CD14-positive monocyte (primary cell): ENCODE results near the gene BMP7. TPM values are rescaled to one million over a fixed set of nuclear protein-coding genes. Genes with fewer than 3 reads are reported as not detected.

Experiments
- DNase-seq, 3 donors: peaks; one replicate each; pipeline ENCODE4 v3.0.0-alpha.2; 2011 to 2022
- H2AFZ ChIP-seq: 2 replicates; pipeline ENCODE4 v1.6.0; 2012; ENCODE audit warnings: mild to moderate bottlenecking, low read depth, low read length, inconsistent platforms; ENCODE audit not compliant: insufficient read depth, poor library complexity, severe bottlenecking
- H3K27ac ChIP-seq, 2 donors: 1 replicate in 1 of 2; 2 replicates in 1 of 2; pipeline ENCODE4 v1.5.1; 2012 to 2013; ENCODE audit warnings: low read length in 2 of 2, control low read depth in 1 of 2, inconsistent platforms in 1 of 2, low read depth in 1 of 2, mild to moderate bottlenecking in 1 of 2
- H3K27me3 ChIP-seq, 2 donors: one replicate each; pipeline versions ENCODE4 v1.6.0 to v1.6.1; 2011 to 2013; ENCODE audit warnings: low read length in 2 of 2; ENCODE audit not compliant: control insufficient read depth in 2 of 2, insufficient read depth in 2 of 2
- H3K36me3 ChIP-seq, 2 donors: replicated peaks in 1 of 2; 1 replicate in 1 of 2; 2 replicates in 1 of 2; pipeline versions ENCODE4 v1.5.1 to v1.6.1; 2012 to 2013; ENCODE audit warnings: low read length in 2 of 2, control low read depth in 1 of 2, inconsistent platforms in 1 of 2, mild to moderate bottlenecking in 1 of 2; ENCODE audit not compliant: insufficient read depth in 2 of 2, control insufficient read depth in 1 of 2
- H3K4me1 ChIP-seq, 2 donors: 1 replicate in 1 of 2; 2 replicates in 1 of 2; pipeline versions ENCODE4 v1.5.1 to v1.6.1; 2012 to 2013; ENCODE audit warnings: low read length in 2 of 2, control low read depth in 1 of 2, inconsistent platforms in 1 of 2, mild to moderate bottlenecking in 1 of 2, moderate library complexity in 1 of 2; ENCODE audit not compliant: insufficient read depth in 2 of 2, control insufficient read depth in 1 of 2
- H3K4me2 ChIP-seq: replicated peaks from 2 replicates; pipeline ENCODE3; 2012; ENCODE audit warnings: low read length, moderate library complexity, mild to moderate bottlenecking; ENCODE audit not compliant: poor library complexity, severe bottlenecking; ENCODE audit errors: extremely low read depth
- H3K4me3 ChIP-seq, 3 experiments: fragments of 200-600 bp in 1 of 3; sonication (generic) in 1 of 3; replicated peaks in 1 of 3; 1 replicate in 2 of 3; 2 replicates in 1 of 3; pipeline ENCODE4 v1.5.1; 2011 to 2013; ENCODE audit warnings: low read length in 3 of 3, mild to moderate bottlenecking in 3 of 3, control low read depth in 2 of 3, low read depth in 2 of 3, inconsistent platforms in 1 of 3, moderate library complexity in 1 of 3
- H3K79me2 ChIP-seq: 2 replicates; pipeline ENCODE4 v1.6.0; 2012; ENCODE audit warnings: mild to moderate bottlenecking, control low read depth, inconsistent platforms, low read length, moderate library complexity; ENCODE audit not compliant: insufficient read depth
- H3K9ac ChIP-seq: 2 replicates; pipeline ENCODE4 v1.6.0; 2017; ENCODE audit warnings: low read length, mild to moderate bottlenecking; ENCODE audit not compliant: insufficient read depth, poor library complexity, severe bottlenecking
- H3K9me3 ChIP-seq, 2 donors: replicated peaks in 1 of 2; 1 replicate in 1 of 2; 2 replicates in 1 of 2; pipeline versions ENCODE4 v1.5.1 to v1.6.1; 2012 to 2013; ENCODE audit warnings: low read length in 2 of 2, control low read depth in 1 of 2; ENCODE audit not compliant: control insufficient read depth in 1 of 2, insufficient read depth in 1 of 2
- H4K20me1 ChIP-seq: 2 replicates; pipeline ENCODE4 v1.6.0; 2012; ENCODE audit warnings: mild to moderate bottlenecking, low read length, control low read depth, moderate library complexity; ENCODE audit not compliant: insufficient read depth
- H3K27ac Mint-ChIP-seq, 7 donors: one replicate each; pipeline ENCODE4 v1.8.0; 2020; ENCODE audit warnings: mild to moderate bottlenecking in 7 of 7, mixed read lengths in 7 of 7, moderate library complexity in 6 of 7, inconsistent platforms in 2 of 7
- H3K27me3 Mint-ChIP-seq, 3 donors: one replicate each; pipeline ENCODE4 v1.8.0; 2021 to 2022; ENCODE audit warnings: low read depth in 3 of 3, mild to moderate bottlenecking in 3 of 3, mixed read lengths in 3 of 3, moderate library complexity in 3 of 3, inconsistent platforms in 1 of 3
- H3K36me3 Mint-ChIP-seq, 2 donors: one replicate each; pipeline ENCODE4 v1.8.0; 2020; ENCODE audit warnings: mixed read lengths in 2 of 2, inconsistent platforms in 1 of 2, mild to moderate bottlenecking in 1 of 2
- H3K4me1 Mint-ChIP-seq: one replicate; pipeline ENCODE4 v1.8.0; 2020; ENCODE audit warnings: mild to moderate bottlenecking, mixed read lengths
- H3K4me3 Mint-ChIP-seq, 2 donors: one replicate each; pipeline ENCODE4 v1.8.0; 2020; ENCODE audit warnings: mild to moderate bottlenecking in 2 of 2, mixed read lengths in 2 of 2, moderate library complexity in 1 of 2
- H3K9me3 Mint-ChIP-seq, 7 donors: one replicate each; pipeline ENCODE4 v1.8.0; 2020 to 2022; ENCODE audit warnings: mixed read lengths in 7 of 7, mild to moderate bottlenecking in 6 of 7, moderate library complexity in 6 of 7, inconsistent platforms in 2 of 7
- WGBS: methylation state at CpG from one replicate; pipeline ENCODE4 v1.1.5; 2013; ENCODE audit warnings: missing lambda C conversion rate; ENCODE audit not compliant: insufficient coverage; 5-methylcytosine and 5-hydroxymethylcytosine counted together
- intact Hi-C, 2 donors: fragments of 100-400 bp; cut with micrococcal nuclease; formaldehyde crosslinking; loops; one replicate each; pipeline versions ENCODE4 v1.15.0 to v1.15.1; 2023
- polyA plus RNA-seq, 3 donors: library from polyadenylated mRNA; depleted of rRNA in 1 of 3; unstranded in 2 of 3; stranded (reverse) in 1 of 3; fragments of 300-500 nt in 2 of 3; fragments of >200 nt in 1 of 3; fragmentation: Illumina TruSeq in 2 of 3; gene quantifications; 1 replicate in 2 of 3; 2 replicates in 1 of 3; pipeline ENCODE4 v1.2.3, GENCODE V29; 2012 to 2021
- TF ChIP-seq, protein P1 (sequence below): fragments of 200-600 bp; IDR thresholded peaks from one replicate; pipeline ENCODE4 v1.8.0; 2022; ENCODE audit warnings: antibody characterized with exemption, mild to moderate bottlenecking

Gene BMP7
- polyA plus RNA-seq, 3 donors, result not detected

DNA sequence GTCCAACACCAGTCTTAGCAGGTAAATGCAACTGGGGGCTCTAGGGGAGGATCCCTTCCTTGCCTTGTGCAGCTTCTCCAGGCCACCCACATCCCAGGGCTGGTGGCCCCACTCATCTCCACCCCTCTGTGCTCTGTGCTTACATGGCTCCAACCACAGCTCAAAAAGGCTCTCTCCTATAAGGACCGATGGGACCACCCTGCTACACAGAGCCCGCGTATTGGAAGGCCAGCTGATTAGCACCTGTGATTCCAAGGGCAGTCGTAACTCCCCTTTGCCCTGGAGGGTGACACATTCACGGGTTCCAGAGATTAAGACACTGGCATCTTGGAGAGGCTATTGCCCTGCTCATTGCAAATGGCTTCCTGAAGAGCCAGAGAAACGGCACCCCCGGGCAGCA is 84.8 kb downstream of the BMP7 start:
- H3K4me3 ChIP-seq, result no peak overlapping the region
- no peaks in the 10 kb centered on the region for H3K4me1 Mint-ChIP-seq
- TF ChIP-seq, protein P1, sequence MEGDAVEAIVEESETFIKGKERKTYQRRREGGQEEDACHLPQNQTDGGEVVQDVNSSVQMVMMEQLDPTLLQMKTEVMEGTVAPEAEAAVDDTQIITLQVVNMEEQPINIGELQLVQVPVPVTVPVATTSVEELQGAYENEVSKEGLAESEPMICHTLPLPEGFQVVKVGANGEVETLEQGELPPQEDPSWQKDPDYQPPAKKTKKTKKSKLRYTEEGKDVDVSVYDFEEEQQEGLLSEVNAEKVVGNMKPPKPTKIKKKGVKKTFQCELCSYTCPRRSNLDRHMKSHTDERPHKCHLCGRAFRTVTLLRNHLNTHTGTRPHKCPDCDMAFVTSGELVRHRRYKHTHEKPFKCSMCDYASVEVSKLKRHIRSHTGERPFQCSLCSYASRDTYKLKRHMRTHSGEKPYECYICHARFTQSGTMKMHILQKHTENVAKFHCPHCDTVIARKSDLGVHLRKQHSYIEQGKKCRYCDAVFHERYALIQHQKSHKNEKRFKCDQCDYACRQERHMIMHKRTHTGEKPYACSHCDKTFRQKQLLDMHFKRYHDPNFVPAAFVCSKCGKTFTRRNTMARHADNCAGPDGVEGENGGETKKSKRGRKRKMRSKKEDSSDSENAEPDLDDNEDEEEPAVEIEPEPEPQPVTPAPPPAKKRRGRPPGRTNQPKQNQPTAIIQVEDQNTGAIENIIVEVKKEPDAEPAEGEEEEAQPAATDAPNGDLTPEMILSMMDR, result no peak
- no peaks in the 10 kb centered on the region for H4K20me1 ChIP-seq
- 54% methylated on average over 6 of the region's 7 CpGs for WGBS
- no peaks in the 10 kb centered on the region for H3K36me3 ChIP-seq
- H3K36me3 Mint-ChIP-seq, result no peaks in the 10 kb centered on the region
- H3K9me3 Mint-ChIP-seq, result peaks cover 0 to 6% (median 0%) of the 10 kb centered on the region in 7 donors
- no peak overlapping the region for H3K4me2 ChIP-seq
- no peaks in the 10 kb centered on the region for H3K4me1 ChIP-seq
- no peak overlapping the region for H3K4me3 Mint-ChIP-seq
- H3K27ac ChIP-seq, result no peak overlapping the region
- DNase-seq, result no peak
- H3K9ac ChIP-seq, result no peak overlapping the region
- H3K27ac Mint-ChIP-seq, result no peak overlapping the region
- H3K27me3 Mint-ChIP-seq, result peaks cover 13 to 23% (median 13%) of the 10 kb centered on the region in 3 donors
- intact Hi-C loops, result no loop called here
- no peaks in the 10 kb centered on the region for H3K9me3 ChIP-seq
- H3K27me3 ChIP-seq, result no peaks in the 10 kb centered on the region
- no peak overlapping the region for H2AFZ ChIP-seq
- H3K79me2 ChIP-seq, result no peaks in the 10 kb centered on the region

DNA sequence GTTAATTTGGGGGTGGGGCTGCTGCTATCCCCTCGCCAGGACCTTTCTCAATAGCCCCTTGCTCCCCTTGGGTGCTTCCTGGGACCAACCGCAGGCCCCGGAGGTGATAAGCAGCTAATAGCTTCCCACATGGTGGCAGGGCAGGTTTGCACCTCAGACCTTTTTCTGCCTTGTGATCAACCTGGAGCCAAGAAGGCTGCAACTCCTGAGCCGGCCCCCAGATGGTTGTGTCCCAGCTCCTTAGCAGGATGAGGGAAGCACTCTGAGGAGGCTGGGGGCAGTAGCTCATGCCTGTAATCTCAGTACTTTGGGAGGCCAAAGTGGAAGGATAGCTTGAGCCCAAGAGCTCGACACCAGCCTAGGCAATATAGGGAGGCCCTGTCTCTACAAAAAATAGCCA is 85.5 kb downstream of the BMP7 start:
- no peak overlapping the region for H3K4me3 ChIP-seq
- no peaks in the 10 kb centered on the region for H3K4me1 ChIP-seq
- no peaks in the 10 kb centered on the region for H3K36me3 Mint-ChIP-seq
- H3K27me3 Mint-ChIP-seq, result peaks cover 11 to 23% (median 13%) of the 10 kb centered on the region in 3 donors
- no peak overlapping the region for H3K4me2 ChIP-seq
- no peaks in the 10 kb centered on the region for H3K9me3 ChIP-seq
- H3K27ac Mint-ChIP-seq, result no peak overlapping the region
- no peaks in the 10 kb centered on the region for H3K4me1 Mint-ChIP-seq
- H3K4me3 Mint-ChIP-seq, result no peak overlapping the region
- H4K20me1 ChIP-seq, result no peaks in the 10 kb centered on the region
- TF ChIP-seq, protein P1, result no peak
- H3K36me3 ChIP-seq, result no peaks in the 10 kb centered on the region
- H3K9ac ChIP-seq, result no peak overlapping the region
- 44% methylated on average over 4 of the region's 5 CpGs for WGBS
- H3K27me3 ChIP-seq, result no peaks in the 10 kb centered on the region
- H3K27ac ChIP-seq, result no peak overlapping the region
- intact Hi-C loops, result no loop called here
- peaks cover 0 to 6% (median 0%) of the 10 kb centered on the region in 7 donors for H3K9me3 Mint-ChIP-seq
- H2AFZ ChIP-seq, result no peak overlapping the region
- no peak for DNase-seq
- H3K79me2 ChIP-seq, result no peaks in the 10 kb centered on the region
